Measurements from ENCODE around the gene SLC25A24.
"Not testable (repeated sequence)": the region's sequence is repeated elsewhere in the genome, so short reads cannot be mapped to it uniquely, and the experiment has no call there.

Gene SLC25A24

GRCh38 chr1:108188801-108189200 is 11.3 kb downstream of the SLC25A24 start:
- no peak for TF ChIP-seq EZH2phosphoT487 (IDR thresholded peaks at IDR 0.05; ENCODE audit: borderline replicate concordance)
- TF ChIP-seq, protein P1, sequence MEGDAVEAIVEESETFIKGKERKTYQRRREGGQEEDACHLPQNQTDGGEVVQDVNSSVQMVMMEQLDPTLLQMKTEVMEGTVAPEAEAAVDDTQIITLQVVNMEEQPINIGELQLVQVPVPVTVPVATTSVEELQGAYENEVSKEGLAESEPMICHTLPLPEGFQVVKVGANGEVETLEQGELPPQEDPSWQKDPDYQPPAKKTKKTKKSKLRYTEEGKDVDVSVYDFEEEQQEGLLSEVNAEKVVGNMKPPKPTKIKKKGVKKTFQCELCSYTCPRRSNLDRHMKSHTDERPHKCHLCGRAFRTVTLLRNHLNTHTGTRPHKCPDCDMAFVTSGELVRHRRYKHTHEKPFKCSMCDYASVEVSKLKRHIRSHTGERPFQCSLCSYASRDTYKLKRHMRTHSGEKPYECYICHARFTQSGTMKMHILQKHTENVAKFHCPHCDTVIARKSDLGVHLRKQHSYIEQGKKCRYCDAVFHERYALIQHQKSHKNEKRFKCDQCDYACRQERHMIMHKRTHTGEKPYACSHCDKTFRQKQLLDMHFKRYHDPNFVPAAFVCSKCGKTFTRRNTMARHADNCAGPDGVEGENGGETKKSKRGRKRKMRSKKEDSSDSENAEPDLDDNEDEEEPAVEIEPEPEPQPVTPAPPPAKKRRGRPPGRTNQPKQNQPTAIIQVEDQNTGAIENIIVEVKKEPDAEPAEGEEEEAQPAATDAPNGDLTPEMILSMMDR (conservative IDR thresholded peaks at IDR 0.05; ENCODE audit: low read length): no peak
- H3K79me2 ChIP-seq (ENCODE audit: insufficient read depth, low read length): peaks cover 10% of the 10 kb centered on the region; the same call in 1 of the 2 replicates
- H4K20me1 ChIP-seq (ENCODE audit: insufficient read depth, low read length, poor library complexity, severe bottlenecking): no peaks in the 10 kb centered on the region
- no peaks in the 10 kb centered on the region for H3K4me1 ChIP-seq (ENCODE audit: insufficient read depth, low read length, poor library complexity, severe bottlenecking)
- H3K27me3 ChIP-seq (ENCODE audit: insufficient read depth, low read length, poor library complexity, severe bottlenecking): no peaks in the 10 kb centered on the region
- H3K4me2 ChIP-seq (ENCODE audit: low read depth, low read length, poor library complexity, severe bottlenecking): no peak overlapping the region
- H3K9ac ChIP-seq (ENCODE audit: low read depth, low read length, poor library complexity, severe bottlenecking): no peak overlapping the region
- no peak overlapping the region for H3K4me3 ChIP-seq (ENCODE audit: low read length, poor library complexity, severe bottlenecking)
- peaks cover 10% of the 10 kb centered on the region; the same call in 1 of the 2 replicates for H3K9me3 ChIP-seq (ENCODE audit: insufficient read depth, low read depth, low read length)
- no peaks in the 10 kb centered on the region for H3K9me2 ChIP-seq (replicated peaks; ENCODE audit: low read depth, low read length)
- H3F3A ChIP-seq (ENCODE audit: low read depth): no peaks in the 10 kb centered on the region
- H2AFZ ChIP-seq (ENCODE audit: low read length): no peak overlapping the region
- H3K36me3 ChIP-seq (ENCODE audit: insufficient read depth, low read length): peaks cover 15% of the 10 kb centered on the region; the same call in 1 of the 2 replicates

DNA sequence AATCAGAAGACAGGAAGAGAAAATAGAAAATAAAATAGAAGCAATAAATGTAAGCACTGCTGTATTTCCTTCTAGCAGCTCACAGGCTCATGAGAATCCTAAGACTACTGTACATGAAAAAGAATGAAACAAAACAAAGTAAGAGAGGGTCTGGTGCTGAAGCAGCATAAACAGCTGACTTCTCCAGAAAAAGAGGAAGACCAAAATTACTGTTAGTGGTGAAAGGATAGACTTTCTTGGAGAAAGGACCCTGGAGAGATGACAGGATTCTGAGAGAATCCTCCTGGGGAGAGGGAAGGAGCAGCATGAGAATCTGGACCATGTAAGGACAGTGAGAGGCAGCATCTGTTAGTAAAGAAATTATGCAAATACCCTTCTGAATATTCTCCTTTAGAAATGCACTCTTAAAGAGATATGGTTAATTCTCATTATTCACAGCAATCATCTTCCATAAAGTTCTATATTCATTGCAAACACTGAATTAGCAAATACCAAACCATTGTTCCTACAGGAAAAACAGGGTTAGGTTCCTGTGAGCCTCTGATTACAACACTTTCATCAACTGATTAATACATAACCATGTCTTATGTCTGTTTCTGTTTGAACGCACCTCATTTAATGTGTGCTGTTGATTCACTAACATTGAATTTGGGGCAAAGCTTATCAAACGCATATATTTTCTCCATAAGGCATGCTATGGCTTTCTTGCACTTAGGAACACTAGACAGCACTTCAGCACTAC is 17.0 kb downstream of the SLC25A24 start:
- no peaks in the 10 kb centered on the region for H4K20me1 ChIP-seq (ENCODE audit: insufficient read depth, low read length, poor library complexity, severe bottlenecking)
- peaks cover 4% of the 10 kb centered on the region; the same call in 1 of the 2 replicates for H3K9me3 ChIP-seq (ENCODE audit: insufficient read depth, low read depth, low read length)
- TF ChIP-seq EZH2phosphoT487 (IDR thresholded peaks at IDR 0.05; ENCODE audit: borderline replicate concordance): no peak
- TF ChIP-seq, protein P1 (conservative IDR thresholded peaks at IDR 0.05; ENCODE audit: low read length): no peak
- no peaks in the 10 kb centered on the region for H3K9me2 ChIP-seq (replicated peaks; ENCODE audit: low read depth, low read length)
- H3K4me3 ChIP-seq (ENCODE audit: low read length, poor library complexity, severe bottlenecking): no peak overlapping the region
- H3F3A ChIP-seq (ENCODE audit: low read depth): no peaks in the 10 kb centered on the region
- peaks cover 3% of the 10 kb centered on the region; the same call in 1 of the 2 replicates for H3K79me2 ChIP-seq (ENCODE audit: insufficient read depth, low read length)
- H3K4me1 ChIP-seq (ENCODE audit: insufficient read depth, low read length, poor library complexity, severe bottlenecking): peaks cover 9% of the 10 kb centered on the region
- H3K36me3 ChIP-seq (ENCODE audit: insufficient read depth, low read length): peaks cover 37% of the 10 kb centered on the region; the same call in 1 of the 2 replicates
- H3K4me2 ChIP-seq (ENCODE audit: low read depth, low read length, poor library complexity, severe bottlenecking): no peak overlapping the region
- H3K27me3 ChIP-seq (ENCODE audit: insufficient read depth, low read length, poor library complexity, severe bottlenecking): no peaks in the 10 kb centered on the region
- H2AFZ ChIP-seq (ENCODE audit: low read length): no peak overlapping the region
- H3K9ac ChIP-seq (ENCODE audit: low read depth, low read length, poor library complexity, severe bottlenecking): no peak overlapping the region

GRCh38 chr1:108179018-108179417 is 21.1 kb downstream of the SLC25A24 start:
- Histone ChIP-seq H4K20me1 (ENCODE audit: insufficient read depth, low read length, poor library complexity, severe bottlenecking) (no peaks in the 10 kb centered on the region), H3K4me1 (ENCODE audit: insufficient read depth, low read length, poor library complexity, severe bottlenecking) (peaks cover 9% of the 10 kb centered on the region), H2AFZ (ENCODE audit: low read length) (no peak overlapping the region), H3K9ac (ENCODE audit: low read depth, low read length, poor library complexity, severe bottlenecking) (no peak overlapping the region), H3K79me2 (ENCODE audit: insufficient read depth, low read length) (no peaks in the 10 kb centered on the region), H3K4me2 (ENCODE audit: low read depth, low read length, poor library complexity, severe bottlenecking) (no peak overlapping the region), H3K4me3 (ENCODE audit: low read length, poor library complexity, severe bottlenecking) (no peak overlapping the region), H3K27me3 (ENCODE audit: insufficient read depth, low read length, poor library complexity, severe bottlenecking) (no peaks in the 10 kb centered on the region), H3F3A (ENCODE audit: low read depth) (no peaks in the 10 kb centered on the region), H3K9me3 (ENCODE audit: insufficient read depth, low read depth, low read length) (peaks cover 23% of the 10 kb centered on the region; the same call in 1 of the 2 replicates), H3K36me3 (ENCODE audit: insufficient read depth, low read length) (peaks cover 48% of the 10 kb centered on the region), H3K9me2 (replicated peaks; ENCODE audit: low read depth, low read length) (no peaks in the 10 kb centered on the region)
- TF ChIP-seq, protein P1 (conservative IDR thresholded peaks at IDR 0.05; ENCODE audit: low read length): no peak
- TF ChIP-seq EZH2phosphoT487 (IDR thresholded peaks at IDR 0.05; ENCODE audit: borderline replicate concordance): no peak

- not testable (repeated sequence) for H3K9ac ChIP-seq (ENCODE audit: low read depth, low read length, poor library complexity, severe bottlenecking); H3K4me2 ChIP-seq (ENCODE audit: low read depth, low read length, poor library complexity, severe bottlenecking); H2AFZ ChIP-seq (ENCODE audit: low read length); H3K27me3 ChIP-seq (ENCODE audit: insufficient read depth, low read length, poor library complexity, severe bottlenecking); H3K9me3 ChIP-seq (ENCODE audit: insufficient read depth, low read depth, low read length); H3F3A ChIP-seq (ENCODE audit: low read depth); H3K4me3 ChIP-seq (ENCODE audit: low read length, poor library complexity, severe bottlenecking); H3K79me2 ChIP-seq (ENCODE audit: insufficient read depth, low read length); H4K20me1 ChIP-seq (ENCODE audit: insufficient read depth, low read length, poor library complexity, severe bottlenecking); H3K4me1 ChIP-seq (ENCODE audit: insufficient read depth, low read length, poor library complexity, severe bottlenecking); H3K9me2 ChIP-seq (replicated peaks; ENCODE audit: low read depth, low read length); H3K36me3 ChIP-seq (ENCODE audit: insufficient read depth, low read length)
These were observed 37.7 kb downstream of the SLC25A24 start for GRCh38 chr1:108162409-108162808.

DNA sequence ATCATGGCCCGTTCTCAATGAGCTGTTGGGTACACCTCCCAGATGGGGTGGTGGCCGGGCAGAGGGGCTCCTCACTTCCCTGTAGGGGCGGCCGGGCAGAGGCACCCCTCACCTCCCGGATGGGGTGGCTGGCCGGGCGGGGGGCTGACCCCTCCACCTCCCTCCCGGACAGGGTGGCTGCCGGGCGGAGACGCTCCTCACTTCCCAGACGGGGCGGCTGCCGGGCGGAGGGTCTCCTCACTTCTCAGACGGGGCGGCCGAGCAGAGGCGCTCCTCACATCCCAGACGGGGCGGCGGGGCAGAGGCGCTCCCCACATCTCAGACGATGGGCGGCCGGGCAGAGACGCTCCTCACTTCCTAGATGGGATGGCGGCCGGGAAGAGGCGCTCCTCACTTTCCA is 40.2 kb downstream of the SLC25A24 start:
- H3K36me3 ChIP-seq (ENCODE audit: insufficient read depth, low read length); H2AFZ ChIP-seq (ENCODE audit: low read length); H3K9ac ChIP-seq (ENCODE audit: low read depth, low read length, poor library complexity, severe bottlenecking); H3K27me3 ChIP-seq (ENCODE audit: insufficient read depth, low read length, poor library complexity, severe bottlenecking); H3K4me3 ChIP-seq (ENCODE audit: low read length, poor library complexity, severe bottlenecking); H3K79me2 ChIP-seq (ENCODE audit: insufficient read depth, low read length); H3F3A ChIP-seq (ENCODE audit: low read depth); H3K4me1 ChIP-seq (ENCODE audit: insufficient read depth, low read length, poor library complexity, severe bottlenecking); H3K9me3 ChIP-seq (ENCODE audit: insufficient read depth, low read depth, low read length); H3K4me2 ChIP-seq (ENCODE audit: low read depth, low read length, poor library complexity, severe bottlenecking); H3K9me2 ChIP-seq (replicated peaks; ENCODE audit: low read depth, low read length); H4K20me1 ChIP-seq (ENCODE audit: insufficient read depth, low read length, poor library complexity, severe bottlenecking): not testable (repeated sequence)
